HEK293 (cell line): ENCODE results near the gene KIAA0319L.

ENCODE experiments used
- KLF10 ChIP-seq: fragments of 450-650 bp; IDR thresholded peaks from 2 replicates; pipeline ENCODE4 v1.5.1; 2018; ENCODE audit warnings: missing biosample characterization, mild to moderate bottlenecking, missing genetic modification characterization
- KLF17 ChIP-seq: fragments of 450-650 bp; formaldehyde crosslinking; IDR thresholded peaks from 2 replicates; pipeline ENCODE4 v1.5.1; 2016; ENCODE audit warnings: missing biosample characterization, missing genetic modification characterization
- WT1 ChIP-seq: fragments of 450-650 bp; formaldehyde crosslinking; IDR thresholded peaks from 2 replicates; pipeline ENCODE4 v1.5.1; 2016; ENCODE audit warnings: missing biosample characterization, missing genetic modification characterization
- ZBTB7A ChIP-seq: fragments of 450-650 bp; formaldehyde crosslinking; IDR thresholded peaks from 2 replicates; pipeline ENCODE4 v1.5.1; 2016; ENCODE audit warnings: low read depth, missing biosample characterization, missing genetic modification characterization
- ZBTB8A ChIP-seq: fragments of 450-650 bp; formaldehyde crosslinking; IDR thresholded peaks from 2 replicates; pipeline ENCODE4 v1.5.1; 2016; ENCODE audit warnings: missing biosample characterization, missing genetic modification characterization
- ZEB2 ChIP-seq: fragments of 450-650 bp; formaldehyde crosslinking; IDR thresholded peaks from 2 replicates; pipeline ENCODE4 v1.5.1; 2016; ENCODE audit warnings: missing biosample characterization, missing genetic modification characterization
- ZNF133 ChIP-seq: fragments of 450-650 bp; formaldehyde crosslinking; IDR thresholded peaks from 2 replicates; pipeline ENCODE4 v1.5.1; 2016; ENCODE audit warnings: missing biosample characterization, missing genetic modification characterization
- ZNF138 ChIP-seq: fragments of 450-650 bp; formaldehyde crosslinking; IDR thresholded peaks from 2 replicates; pipeline ENCODE4 v1.5.1; 2016; ENCODE audit warnings: missing biosample characterization, missing genetic modification characterization, borderline replicate concordance
- ZNF169 ChIP-seq: fragments of 450-650 bp; formaldehyde crosslinking; IDR thresholded peaks from 2 replicates; pipeline ENCODE4 v1.5.1; 2016; ENCODE audit warnings: missing biosample characterization, missing genetic modification characterization
- ZNF202 ChIP-seq: fragments of 450-650 bp; formaldehyde crosslinking; IDR thresholded peaks from 2 replicates; pipeline ENCODE4 v1.5.1; 2016; ENCODE audit warnings: missing biosample characterization, missing genetic modification characterization, borderline replicate concordance
- ZNF214 ChIP-seq: fragments of 450-650 bp; formaldehyde crosslinking; IDR thresholded peaks from 2 replicates; pipeline ENCODE4 v1.5.1; 2017; ENCODE audit warnings: missing biosample characterization, mild to moderate bottlenecking, missing genetic modification characterization, borderline replicate concordance
- ZNF23 ChIP-seq: fragments of 450-650 bp; formaldehyde crosslinking; IDR thresholded peaks from 2 replicates; pipeline ENCODE4 v1.5.1; 2016; ENCODE audit warnings: missing biosample characterization, missing genetic modification characterization, borderline replicate concordance
- ZNF248 ChIP-seq: fragments of 450-650 bp; formaldehyde crosslinking; IDR thresholded peaks from 2 replicates; pipeline ENCODE4 v1.5.1; 2017; ENCODE audit warnings: missing biosample characterization, missing genetic modification characterization
- ZNF266 ChIP-seq: fragments of 450-650 bp; formaldehyde crosslinking; IDR thresholded peaks from 2 replicates; pipeline ENCODE4 v1.5.1; 2016; ENCODE audit warnings: missing biosample characterization, missing genetic modification characterization, low read depth
- ZNF274 ChIP-seq, 2 experiments: fragments of 200-500 bp in 1 of 2; fragments of 450-650 bp in 1 of 2; sonication (Bioruptor generic) in 1 of 2; formaldehyde crosslinking in 1 of 2; IDR thresholded peaks; 2 replicates each; pipeline versions ENCODE4 v1.5.1 to v1.6.1; 2014 to 2016; ENCODE audit warnings: borderline replicate concordance in 1 of 2, inconsistent platforms in 1 of 2, low read length in 1 of 2, missing biosample characterization in 1 of 2, missing genetic modification characterization in 1 of 2
- ZNF366 ChIP-seq: fragments of 450-650 bp; formaldehyde crosslinking; conservative IDR thresholded peaks from 2 replicates; pipeline ENCODE4 v1.5.1; 2016; ENCODE audit warnings: missing biosample characterization, missing genetic modification characterization
- ZNF416 ChIP-seq: fragments of 450-650 bp; formaldehyde crosslinking; IDR thresholded peaks from 2 replicates; pipeline ENCODE4 v1.5.1; 2016; ENCODE audit warnings: missing biosample characterization, missing genetic modification characterization
- ZNF48 ChIP-seq: fragments of 450-650 bp; formaldehyde crosslinking; IDR thresholded peaks from 2 replicates; pipeline ENCODE4 v1.5.1; 2016; ENCODE audit warnings: missing biosample characterization, missing genetic modification characterization
- ZNF501 ChIP-seq: fragments of 450-650 bp; formaldehyde crosslinking; IDR thresholded peaks from 2 replicates; pipeline ENCODE4 v1.5.1; 2016; ENCODE audit warnings: missing biosample characterization, missing genetic modification characterization
- ZNF558 ChIP-seq: fragments of 450-650 bp; formaldehyde crosslinking; IDR thresholded peaks from 2 replicates; pipeline ENCODE4 v1.5.1; 2016; ENCODE audit warnings: missing biosample characterization, missing genetic modification characterization
- ZNF621 ChIP-seq: fragments of 450-650 bp; formaldehyde crosslinking; IDR thresholded peaks from 2 replicates; pipeline ENCODE4 v1.5.1; 2017; ENCODE audit warnings: missing biosample characterization, missing genetic modification characterization
- ZNF654 ChIP-seq: fragments of 450-650 bp; formaldehyde crosslinking; IDR thresholded peaks from 2 replicates; pipeline ENCODE4 v1.5.1; 2016; ENCODE audit warnings: low read depth, missing biosample characterization, missing genetic modification characterization
- ZNF660 ChIP-seq: fragments of 450-650 bp; IDR thresholded peaks from 2 replicates; pipeline ENCODE4 v1.5.1; 2018; ENCODE audit warnings: missing biosample characterization, mild to moderate bottlenecking, missing genetic modification characterization
- ZNF670 ChIP-seq: fragments of 450-650 bp; formaldehyde crosslinking; IDR thresholded peaks from 2 replicates; pipeline ENCODE4 v1.5.1; 2016; ENCODE audit warnings: missing biosample characterization, missing genetic modification characterization, low read depth
- ZNF677 ChIP-seq: fragments of 450-650 bp; IDR thresholded peaks from 2 replicates; pipeline ENCODE4 v1.5.0; 2018; ENCODE audit warnings: missing biosample characterization, mild to moderate bottlenecking, missing genetic modification characterization, moderate library complexity
- ZNF768 ChIP-seq: fragments of 450-650 bp; formaldehyde crosslinking; IDR thresholded peaks from 2 replicates; pipeline ENCODE4 v1.5.1; 2018; ENCODE audit warnings: missing biosample characterization, mild to moderate bottlenecking, missing genetic modification characterization
- ZNF777 ChIP-seq: fragments of 450-650 bp; formaldehyde crosslinking; IDR thresholded peaks from 2 replicates; pipeline ENCODE4 v1.5.1; 2017; ENCODE audit warnings: missing biosample characterization, missing genetic modification characterization, borderline replicate concordance
- ZNF791 ChIP-seq: fragments of 450-650 bp; formaldehyde crosslinking; IDR thresholded peaks from 2 replicates; pipeline ENCODE4 v1.5.1; 2016; ENCODE audit warnings: missing biosample characterization, missing genetic modification characterization
- ZSCAN30 ChIP-seq: fragments of 450-650 bp; IDR thresholded peaks from 2 replicates; pipeline ENCODE4 v1.5.1; 2018; ENCODE audit warnings: missing biosample characterization, mild to moderate bottlenecking, missing genetic modification characterization, moderate library complexity
- ZSCAN5A ChIP-seq: fragments of 450-650 bp; formaldehyde crosslinking; IDR thresholded peaks from 2 replicates; pipeline ENCODE4 v1.5.1; 2016; ENCODE audit warnings: missing biosample characterization, missing genetic modification characterization
- TF ChIP-seq, protein P1 (sequence below): fragments of 450-650 bp; formaldehyde crosslinking; IDR thresholded peaks from 2 replicates; pipeline ENCODE4 v1.5.1; 2016; ENCODE audit warnings: missing biosample characterization, missing genetic modification characterization
- TF ChIP-seq, protein P2 (sequence below): fragments of 450-650 bp; formaldehyde crosslinking; IDR thresholded peaks from 2 replicates; pipeline ENCODE4 v1.5.1; 2016; ENCODE audit warnings: missing biosample characterization, missing genetic modification characterization, low read depth
- TF ChIP-seq, protein P3 (sequence below): fragments of 450-650 bp; formaldehyde crosslinking; IDR thresholded peaks from 2 replicates; pipeline ENCODE4 v1.5.1; 2016; ENCODE audit warnings: missing biosample characterization, missing genetic modification characterization, borderline replicate concordance

Gene KIAA0319L

GRCh38 chr1:35557611-35558373 is 589 bp upstream of the KIAA0319L start, which contains the start of gene NCDN (continued):
- TF ChIP-seq KLF17 (tag by site-specific recombination): peak; percentile 24; the same call in 1 of the 2 replicates
- TF ChIP-seq ZNF791 (tag by site-specific recombination): no peak
- no peak for TF ChIP-seq ZNF138 (tag by site-specific recombination)
- no peak for TF ChIP-seq ZNF670
- no peak for TF ChIP-seq ZNF169 (tag by site-specific recombination)
- no peak for TF ChIP-seq ZNF777 (tag by site-specific recombination)
- TF ChIP-seq ZSCAN30: peak; percentile 100
- TF ChIP-seq WT1: peak; percentile 41
- no peak; the same call in 1 of the 2 replicates for TF ChIP-seq ZNF660
- no peak for TF ChIP-seq ZNF266 (tag by site-specific recombination)
- TF ChIP-seq ZNF501: peak; percentile 60
- 0 out of 2 replicates have a peak, but pooled peaks have one; percentile 37 for TF ChIP-seq ZSCAN5A (tag by site-specific recombination)
- no peak for TF ChIP-seq ZNF214 (tag by site-specific recombination)
- TF ChIP-seq, protein P1, sequence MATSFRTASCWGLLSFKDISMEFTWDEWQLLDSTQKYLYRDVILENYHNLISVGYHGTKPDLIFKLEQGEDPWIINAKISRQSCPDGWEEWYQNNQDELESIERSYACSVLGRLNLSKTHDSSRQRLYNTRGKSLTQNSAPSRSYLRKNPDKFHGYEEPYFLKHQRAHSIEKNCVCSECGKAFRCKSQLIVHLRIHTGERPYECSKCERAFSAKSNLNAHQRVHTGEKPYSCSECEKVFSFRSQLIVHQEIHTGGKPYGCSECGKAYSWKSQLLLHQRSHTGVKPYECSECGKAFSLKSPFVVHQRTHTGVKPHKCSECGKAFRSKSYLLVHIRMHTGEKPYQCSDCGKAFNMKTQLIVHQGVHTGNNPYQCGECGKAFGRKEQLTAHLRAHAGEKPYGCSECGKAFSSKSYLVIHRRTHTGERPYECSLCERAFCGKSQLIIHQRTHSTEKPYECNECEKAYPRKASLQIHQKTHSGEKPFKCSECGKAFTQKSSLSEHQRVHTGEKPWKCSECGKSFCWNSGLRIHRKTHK (tag by site-specific recombination): no peak
- TF ChIP-seq, protein P2, sequence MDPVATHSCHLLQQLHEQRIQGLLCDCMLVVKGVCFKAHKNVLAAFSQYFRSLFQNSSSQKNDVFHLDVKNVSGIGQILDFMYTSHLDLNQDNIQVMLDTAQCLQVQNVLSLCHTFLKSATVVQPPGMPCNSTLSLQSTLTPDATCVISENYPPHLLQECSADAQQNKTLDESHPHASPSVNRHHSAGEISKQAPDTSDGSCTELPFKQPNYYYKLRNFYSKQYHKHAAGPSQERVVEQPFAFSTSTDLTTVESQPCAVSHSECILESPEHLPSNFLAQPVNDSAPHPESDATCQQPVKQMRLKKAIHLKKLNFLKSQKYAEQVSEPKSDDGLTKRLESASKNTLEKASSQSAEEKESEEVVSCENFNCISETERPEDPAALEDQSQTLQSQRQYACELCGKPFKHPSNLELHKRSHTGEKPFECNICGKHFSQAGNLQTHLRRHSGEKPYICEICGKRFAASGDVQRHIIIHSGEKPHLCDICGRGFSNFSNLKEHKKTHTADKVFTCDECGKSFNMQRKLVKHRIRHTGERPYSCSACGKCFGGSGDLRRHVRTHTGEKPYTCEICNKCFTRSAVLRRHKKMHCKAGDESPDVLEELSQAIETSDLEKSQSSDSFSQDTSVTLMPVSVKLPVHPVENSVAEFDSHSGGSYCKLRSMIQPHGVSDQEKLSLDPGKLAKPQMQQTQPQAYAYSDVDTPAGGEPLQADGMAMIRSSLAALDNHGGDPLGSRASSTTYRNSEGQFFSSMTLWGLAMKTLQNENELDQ (tag by site-specific recombination): no peak
- peak; percentile 3; the same call in 1 of the 2 replicates for TF ChIP-seq ZBTB7A
- TF ChIP-seq ZNF366 (tag by site-specific recombination): no peak
- no peak for TF ChIP-seq ZNF677 (tag by site-specific recombination)
- no peak for TF ChIP-seq ZNF133 (tag by site-specific recombination)
- no peak for TF ChIP-seq ZNF248 (tag by site-specific recombination)
- no peak for TF ChIP-seq ZNF768 (tag by site-specific recombination)
- TF ChIP-seq ZNF621 (tag by site-specific recombination): no peak
- TF ChIP-seq ZEB2 (tag by site-specific recombination): peak; percentile 94
- no peak for TF ChIP-seq ZNF416 (tag by site-specific recombination)
- TF ChIP-seq ZNF48 (tag by site-specific recombination): no peak
- no peak for TF ChIP-seq ZNF558
- no peak for TF ChIP-seq ZNF202 (tag by site-specific recombination)
- peak; percentile 80 for TF ChIP-seq KLF10
- peak; percentile 71 for TF ChIP-seq ZBTB8A
- 0 out of 2 replicates have a peak, but pooled peaks have one; percentile 43 for TF ChIP-seq ZNF23 (tag by site-specific recombination)
- no peak for TF ChIP-seq ZNF274 (IDR thresholded peaks at IDR 0.05; ENCODE audit: low read length)
- no peak for TF ChIP-seq ZNF274 (tag by site-specific recombination; IDR thresholded peaks at IDR 0.05; ENCODE audit: borderline replicate concordance)
- TF ChIP-seq, protein P3, sequence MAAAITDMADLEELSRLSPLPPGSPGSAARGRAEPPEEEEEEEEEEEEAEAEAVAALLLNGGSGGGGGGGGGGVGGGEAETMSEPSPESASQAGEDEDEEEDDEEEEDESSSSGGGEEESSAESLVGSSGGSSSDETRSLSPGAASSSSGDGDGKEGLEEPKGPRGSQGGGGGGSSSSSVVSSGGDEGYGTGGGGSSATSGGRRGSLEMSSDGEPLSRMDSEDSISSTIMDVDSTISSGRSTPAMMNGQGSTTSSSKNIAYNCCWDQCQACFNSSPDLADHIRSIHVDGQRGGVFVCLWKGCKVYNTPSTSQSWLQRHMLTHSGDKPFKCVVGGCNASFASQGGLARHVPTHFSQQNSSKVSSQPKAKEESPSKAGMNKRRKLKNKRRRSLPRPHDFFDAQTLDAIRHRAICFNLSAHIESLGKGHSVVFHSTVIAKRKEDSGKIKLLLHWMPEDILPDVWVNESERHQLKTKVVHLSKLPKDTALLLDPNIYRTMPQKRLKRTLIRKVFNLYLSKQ (tag by site-specific recombination): no peak
- no peak for TF ChIP-seq ZNF654
